Skin of body (tissue), 2 donors: ENCODE results near the gene ZNF345. TPM values are rescaled to one million over a fixed set of nuclear protein-coding genes. Genes with fewer than 3 reads are reported as not detected.
A peak's percentile ranks its signal among the peaks of the same experiment; 100 is the strongest.

Experiments
- DNase-seq: peaks from one replicate; lab custom pipeline; 2025; lab: John Stamatoyannopoulos, UW
- total RNA-seq: library from RNA; depleted of rRNA; stranded (reverse); fragments of >200 nt; gene quantifications from one replicate; pipeline ENCODE4 v1.2.3, GENCODE V29; 2014

ZNF345 gene
- 9.6 TPM for total RNA-seq

DNA sequence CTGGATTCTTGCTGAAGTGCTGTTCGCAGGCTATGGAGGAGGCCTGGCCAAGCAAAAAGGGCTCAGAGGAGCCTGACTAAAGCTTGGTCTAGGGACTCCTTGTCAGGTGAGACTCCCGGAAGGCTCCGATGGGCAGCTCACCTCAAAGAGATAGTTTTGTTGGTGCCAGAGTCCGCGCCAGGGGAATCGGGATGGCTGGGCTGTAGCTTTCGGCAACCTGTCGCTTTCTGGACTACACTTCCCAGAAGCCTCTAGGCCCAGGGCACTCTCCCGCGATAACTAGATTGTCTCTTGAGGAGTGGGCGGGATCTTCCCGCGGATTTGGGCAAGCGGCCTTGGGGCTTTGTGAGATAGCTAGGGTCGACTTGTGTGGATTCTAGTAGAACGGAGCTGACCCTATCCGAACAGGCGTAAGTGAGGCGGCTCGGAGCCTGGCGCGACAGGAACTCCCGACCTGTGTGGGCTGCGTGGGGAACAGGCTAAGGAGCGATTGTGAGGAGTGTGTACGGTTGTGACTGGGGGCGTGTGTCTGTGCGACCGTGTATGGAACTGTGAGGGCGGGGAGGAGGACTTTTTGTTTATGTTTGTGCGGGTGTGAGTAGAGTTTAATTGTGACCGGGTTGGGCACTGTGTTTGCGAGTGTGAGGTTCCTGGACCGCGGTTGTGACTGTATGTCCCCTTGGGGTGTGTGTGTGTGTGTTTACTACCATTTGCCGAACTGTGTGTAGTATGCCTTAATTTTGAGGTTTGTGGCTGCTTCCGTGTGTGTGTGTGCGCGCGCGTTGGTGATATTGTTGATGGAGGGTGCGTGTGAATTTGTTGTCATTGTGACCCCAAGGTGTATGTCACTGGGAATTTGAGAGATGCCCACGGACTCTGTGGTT is at the start of gene ZNF345:
Gene ZNF345, plus strand, starts transcription at position 318 of the 884 bp plus-strand sequence. CDS start 25,955 bp downstream, outside the sequence.
- peak; percentile 94 for DNase-seq

DNA sequence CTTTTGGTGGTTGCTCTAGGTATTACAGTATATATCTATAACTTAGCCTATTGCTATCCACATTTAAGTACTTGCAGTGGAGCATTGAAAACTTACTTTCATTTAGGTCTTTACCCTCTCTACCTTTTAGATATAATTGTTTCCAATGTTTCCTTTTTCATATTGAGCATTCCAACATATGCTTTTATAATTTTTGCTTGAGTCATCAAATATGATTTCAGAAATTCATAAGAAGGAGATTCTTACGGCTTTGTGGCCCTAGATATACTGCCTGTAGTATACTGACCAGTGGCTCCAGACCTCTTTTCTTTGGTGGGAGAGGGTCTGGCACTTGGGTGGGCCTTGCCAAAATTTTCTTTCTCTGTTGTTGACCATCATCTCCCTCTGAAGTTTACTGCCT is 45.3 kb upstream of the ZNF345 start:
- DNase-seq: no peak

DNA sequence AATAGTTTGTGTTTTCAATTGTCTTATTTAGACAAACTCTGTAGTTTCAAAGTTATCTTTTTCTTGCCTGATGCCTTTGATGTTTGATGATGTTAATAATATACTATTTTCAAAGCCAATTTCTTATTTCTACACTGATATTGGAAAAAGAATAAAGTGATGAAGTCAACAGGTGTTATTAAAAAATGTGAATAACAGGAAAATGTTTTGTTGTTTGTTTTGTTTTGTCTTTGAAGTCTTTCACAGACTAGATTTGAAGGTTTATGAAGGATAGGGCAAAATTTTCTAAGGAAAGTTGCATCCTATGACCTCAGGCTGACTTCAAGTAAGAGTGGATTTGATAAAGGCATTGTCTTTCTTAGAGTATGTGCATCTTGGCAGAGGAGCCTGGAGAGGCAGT is 43.6 kb upstream of the ZNF345 start:
- no peak for DNase-seq

DNA sequence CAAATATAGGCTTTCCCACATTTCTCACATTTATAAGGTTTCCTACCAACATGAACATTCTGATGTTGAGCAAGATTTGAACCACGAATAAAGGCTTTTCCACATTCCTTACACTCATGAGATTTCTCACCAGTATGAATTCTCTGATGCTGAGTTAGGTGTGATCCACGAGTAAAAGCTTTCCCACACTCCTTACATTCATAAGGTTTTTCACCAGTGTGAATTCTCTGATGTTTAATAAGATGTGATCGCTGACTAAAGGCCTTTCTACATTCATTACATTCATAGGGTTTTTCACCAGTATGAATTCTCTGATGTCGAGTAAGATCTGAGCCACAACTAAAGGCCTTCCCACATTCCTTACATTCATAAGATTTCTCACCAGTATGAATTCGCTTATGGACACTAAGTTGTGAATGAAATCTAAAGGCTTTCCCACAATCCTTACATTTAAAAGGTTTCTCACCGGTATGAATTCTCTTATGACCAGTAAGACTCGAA is 31.5 kb upstream of the ZNF345 start:
- DNase-seq: no peak

DNA sequence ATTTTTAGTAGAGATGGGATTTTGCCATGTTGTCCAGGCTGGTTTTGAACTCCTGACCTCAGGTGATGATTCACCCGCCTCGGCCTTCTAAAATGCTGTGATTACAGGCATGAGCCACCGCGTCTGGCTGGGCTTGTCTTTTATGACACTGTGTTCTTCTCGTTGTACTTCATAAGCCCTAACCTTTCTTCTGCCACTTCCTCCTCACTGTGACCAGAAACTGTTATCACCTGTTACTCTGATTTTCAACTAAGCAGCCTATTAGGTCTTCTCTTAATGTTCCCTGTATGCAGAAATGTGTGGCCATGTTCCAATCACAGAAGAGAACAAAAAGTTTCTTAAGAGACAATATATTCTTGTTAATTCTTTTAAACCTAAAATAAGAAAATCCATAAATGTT is 28.9 kb upstream of the ZNF345 start:
- DNase-seq: no peak

DNA sequence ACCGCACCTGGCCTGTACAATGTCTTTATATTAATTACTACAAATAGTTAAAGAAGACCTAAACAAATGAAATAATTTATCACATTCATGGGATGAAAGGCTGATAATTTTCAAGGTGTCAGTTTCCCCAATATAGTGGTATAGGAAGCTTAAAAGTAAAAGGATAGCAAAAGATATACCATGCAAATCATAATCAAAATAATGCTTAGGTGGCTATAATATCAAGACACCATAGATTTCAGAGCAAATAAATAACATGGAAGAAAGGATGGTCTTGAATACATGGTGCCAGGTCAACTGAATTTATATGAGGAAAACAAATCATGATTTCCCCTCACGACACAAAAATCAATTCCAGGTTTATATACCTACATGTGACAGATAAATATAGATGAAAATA is 17.2 kb upstream of the ZNF345 start:
- DNase-seq: no peak

DNA sequence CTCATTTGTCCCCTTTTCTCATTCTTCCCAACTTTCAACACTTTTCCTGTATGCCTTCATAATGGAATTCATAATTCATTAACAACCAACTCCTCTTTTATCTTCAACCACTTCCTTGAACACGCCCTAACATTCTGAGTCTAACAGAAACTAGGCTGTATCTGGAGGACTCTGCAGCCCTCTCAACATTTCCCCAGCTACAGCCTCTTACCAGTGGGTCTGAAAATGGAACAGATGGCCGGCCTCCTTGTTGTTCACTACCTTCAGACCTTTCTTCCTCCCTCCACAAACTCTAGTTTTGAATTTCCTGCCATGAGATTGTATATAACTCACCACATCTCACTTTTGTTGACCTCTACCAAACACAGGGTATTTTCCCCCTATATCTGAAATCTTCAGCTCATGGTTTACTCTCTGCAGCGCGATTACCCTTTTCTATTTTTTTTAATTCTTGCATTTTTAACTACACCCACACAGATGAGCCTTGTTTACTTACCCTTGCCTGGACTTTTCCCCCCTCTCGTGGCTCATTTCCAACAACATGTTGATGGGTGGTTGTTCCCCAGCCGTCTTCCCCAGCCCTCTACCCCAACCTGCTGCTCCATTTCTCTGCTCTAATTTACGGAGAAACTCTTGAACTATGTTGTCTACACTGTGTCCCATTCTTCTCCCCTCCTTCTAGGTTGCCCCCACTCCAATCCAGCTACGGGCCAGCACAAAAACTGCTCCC is 13.3 kb upstream of the ZNF345 start:
- DNase-seq: peak; percentile 42

DNA sequence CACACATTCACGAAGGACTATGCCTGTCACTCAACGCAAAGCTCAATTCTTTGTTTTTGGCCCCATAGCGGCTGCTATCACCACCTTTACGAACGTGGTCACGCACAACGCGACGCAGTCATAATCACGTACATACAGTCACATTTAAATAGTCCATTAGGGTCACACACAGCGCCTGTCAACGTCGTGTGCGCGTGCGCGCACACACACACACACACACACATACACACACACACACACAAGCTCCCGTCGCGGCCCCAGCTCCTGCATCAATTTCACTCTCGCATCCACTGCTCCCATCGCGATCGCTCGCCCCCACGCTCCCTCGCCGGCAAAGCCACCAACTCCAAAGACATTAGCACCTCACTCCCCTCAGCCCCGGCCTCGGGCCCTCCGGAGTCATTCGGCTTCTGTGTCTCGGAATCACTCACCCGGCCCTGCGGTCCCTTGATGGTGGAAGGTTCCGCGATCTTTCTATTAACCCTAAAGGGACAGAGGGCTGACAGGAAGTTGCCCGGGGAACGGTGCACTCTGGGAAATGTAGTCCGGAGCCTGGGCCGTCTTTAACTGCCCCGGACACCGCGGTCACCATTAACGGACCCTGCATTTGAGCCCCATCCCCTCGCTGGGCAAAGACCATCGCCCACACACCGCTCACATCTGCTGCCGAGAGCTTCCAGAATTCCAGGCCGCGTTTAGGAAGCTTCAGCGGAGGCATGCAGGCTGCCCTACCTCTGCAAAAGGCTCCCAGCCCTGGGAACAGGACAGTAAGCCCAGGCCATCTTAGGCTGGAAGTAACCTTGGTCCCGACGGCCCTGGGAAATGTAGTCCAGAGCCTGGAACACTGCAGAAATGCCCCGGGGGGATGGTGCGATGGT is 12.5 kb upstream of the ZNF345 start, which contains the start of gene ZNF790:
Gene ZNF790, minus strand, starts transcription at position 482 of the 878 bp plus-strand sequence. CDS start 12,768 bp downstream, outside the sequence.
- peak; percentile 90 for DNase-seq

DNA sequence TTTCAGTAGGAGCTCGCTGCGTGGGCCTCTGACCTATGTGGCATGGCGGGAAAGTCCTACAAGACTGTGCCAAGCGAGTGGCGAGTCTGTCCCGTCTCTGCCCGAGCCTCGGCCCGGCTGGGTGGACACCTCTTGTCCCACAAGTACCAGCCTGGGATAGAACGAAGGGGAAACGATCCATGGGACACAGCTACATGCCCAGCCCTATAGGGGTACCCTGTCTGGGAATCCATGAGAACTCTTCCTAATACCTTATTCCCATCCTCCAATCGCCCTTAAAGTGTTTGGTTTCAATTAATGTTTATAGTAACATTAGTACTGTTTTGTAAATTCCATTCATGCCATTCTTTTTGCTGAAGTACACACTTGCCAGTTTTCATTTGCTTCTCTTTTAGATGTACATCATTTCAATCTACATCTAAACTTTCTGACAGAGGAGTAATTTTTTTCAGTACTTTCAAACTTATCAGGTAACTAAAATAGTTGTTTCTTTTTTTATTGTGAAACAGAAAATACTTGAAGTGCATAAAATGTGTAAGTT is 11.8 kb upstream of the ZNF345 start:
- no peak for DNase-seq

DNA sequence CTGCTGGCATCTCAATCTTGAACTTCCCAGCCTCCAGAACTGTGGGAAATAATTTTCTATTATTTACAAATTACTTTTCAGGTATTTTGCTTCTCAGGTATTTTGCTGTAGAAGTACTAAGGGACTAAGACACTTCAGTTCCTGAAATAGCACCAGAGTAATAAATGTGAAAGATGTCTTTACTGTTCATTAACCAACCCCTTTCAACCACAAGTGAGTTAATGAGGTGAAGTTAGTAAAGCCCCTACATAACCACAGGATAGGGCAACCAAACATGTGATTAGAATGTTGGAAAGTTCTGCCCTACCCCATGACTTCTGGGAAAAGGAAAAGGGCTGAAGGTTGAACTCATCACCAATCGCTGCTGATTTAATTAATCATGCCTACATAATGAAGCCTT is 2.7 kb upstream of the ZNF345 start:
- DNase-seq: no peak

DNA sequence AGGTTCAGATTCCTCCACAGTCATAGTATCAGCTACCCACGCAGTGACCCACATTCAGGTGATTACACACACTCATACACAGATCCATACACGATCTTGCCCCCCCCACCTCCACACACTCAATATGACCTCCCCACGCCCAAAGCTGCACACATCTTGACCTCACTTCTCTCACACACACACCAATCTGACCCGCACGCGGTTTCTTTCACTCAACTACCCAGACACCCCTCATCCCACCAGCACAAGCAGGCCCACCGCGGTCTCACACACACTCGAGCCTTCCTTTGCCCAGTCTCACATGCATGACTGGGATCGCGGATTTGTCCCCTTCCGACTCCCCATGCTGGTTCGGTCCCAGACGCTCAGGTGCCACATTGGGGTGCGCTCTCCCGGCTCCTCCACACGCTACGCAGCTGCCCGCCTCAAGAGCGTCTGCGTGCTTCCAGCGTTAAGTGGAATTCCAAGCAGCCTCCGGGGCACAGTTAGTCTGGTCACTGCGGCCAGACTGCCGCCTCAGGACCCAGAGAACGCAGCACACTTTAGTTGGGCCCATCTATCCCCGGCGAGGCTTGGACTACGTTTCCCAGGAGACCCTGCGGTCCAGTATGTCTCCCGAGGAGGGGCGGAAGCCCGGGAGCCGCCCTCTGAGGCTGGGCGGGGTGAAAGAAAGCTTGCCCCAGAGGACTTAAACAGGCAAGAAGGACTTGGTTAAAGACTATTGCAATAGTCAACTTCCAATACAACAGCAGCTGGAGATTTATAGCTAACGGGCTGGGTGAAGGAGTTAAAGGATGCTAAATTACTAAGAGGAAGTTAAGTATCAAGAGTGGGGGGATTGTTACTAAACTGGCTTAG is 746 bp upstream of the ZNF345 start:
- peak; percentile 96 for DNase-seq

DNA sequence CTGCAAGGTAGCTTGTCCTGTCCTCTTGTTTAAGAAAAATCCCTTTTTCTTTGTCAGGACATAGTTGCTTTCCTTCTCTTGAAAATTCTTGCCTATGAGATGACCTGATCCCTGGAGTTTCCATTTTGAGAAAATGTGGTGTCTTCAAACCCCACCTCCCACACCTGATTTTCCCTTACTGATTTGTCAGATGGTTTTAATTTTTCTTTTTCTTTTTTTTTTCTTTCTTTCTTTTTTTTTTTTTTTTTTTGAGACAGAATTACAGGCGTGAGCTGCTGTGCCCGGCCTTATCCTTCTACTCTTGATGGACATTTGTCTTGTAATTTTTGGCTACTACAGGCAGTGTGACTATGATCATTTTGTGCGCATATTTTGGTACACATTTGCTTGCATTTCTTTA is 1.2 kb downstream of the ZNF345 start:
- DNase-seq: no peak

DNA sequence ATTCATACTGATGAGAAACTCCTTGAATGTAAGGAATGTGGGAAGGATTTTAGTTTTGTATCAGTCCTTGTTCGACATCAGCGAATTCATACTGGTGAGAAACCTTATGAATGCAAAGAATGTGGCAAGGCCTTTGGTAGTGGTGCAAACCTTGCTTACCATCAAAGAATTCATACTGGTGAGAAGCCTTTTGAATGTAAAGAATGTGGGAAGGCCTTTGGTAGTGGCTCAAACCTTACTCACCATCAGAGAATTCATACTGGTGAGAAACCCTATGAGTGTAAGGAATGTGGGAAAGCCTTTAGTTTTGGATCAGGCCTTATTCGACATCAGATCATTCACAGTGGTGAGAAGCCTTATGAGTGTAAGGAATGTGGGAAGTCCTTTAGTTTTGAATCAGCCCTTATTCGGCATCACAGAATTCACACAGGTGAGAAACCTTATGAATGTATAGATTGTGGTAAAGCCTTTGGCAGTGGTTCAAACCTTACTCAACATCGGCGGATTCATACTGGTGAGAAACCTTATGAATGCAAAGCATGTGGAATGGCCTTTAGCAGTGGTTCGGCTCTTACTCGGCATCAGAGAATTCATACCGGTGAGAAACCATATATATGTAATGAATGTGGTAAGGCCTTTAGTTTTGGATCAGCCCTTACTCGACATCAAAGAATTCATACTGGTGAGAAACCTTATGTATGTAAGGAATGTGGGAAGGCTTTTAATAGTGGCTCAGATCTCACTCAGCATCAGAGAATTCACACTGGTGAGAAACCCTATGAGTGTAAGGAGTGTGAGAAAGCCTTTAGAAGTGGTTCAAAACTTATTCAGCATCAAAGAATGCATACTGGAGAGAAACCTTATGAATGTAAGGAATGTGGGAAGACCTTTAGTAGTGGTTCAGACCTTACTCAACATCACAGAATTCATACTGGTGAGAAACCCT is 26.6 kb downstream of the ZNF345 start:
- DNase-seq: no peak

DNA sequence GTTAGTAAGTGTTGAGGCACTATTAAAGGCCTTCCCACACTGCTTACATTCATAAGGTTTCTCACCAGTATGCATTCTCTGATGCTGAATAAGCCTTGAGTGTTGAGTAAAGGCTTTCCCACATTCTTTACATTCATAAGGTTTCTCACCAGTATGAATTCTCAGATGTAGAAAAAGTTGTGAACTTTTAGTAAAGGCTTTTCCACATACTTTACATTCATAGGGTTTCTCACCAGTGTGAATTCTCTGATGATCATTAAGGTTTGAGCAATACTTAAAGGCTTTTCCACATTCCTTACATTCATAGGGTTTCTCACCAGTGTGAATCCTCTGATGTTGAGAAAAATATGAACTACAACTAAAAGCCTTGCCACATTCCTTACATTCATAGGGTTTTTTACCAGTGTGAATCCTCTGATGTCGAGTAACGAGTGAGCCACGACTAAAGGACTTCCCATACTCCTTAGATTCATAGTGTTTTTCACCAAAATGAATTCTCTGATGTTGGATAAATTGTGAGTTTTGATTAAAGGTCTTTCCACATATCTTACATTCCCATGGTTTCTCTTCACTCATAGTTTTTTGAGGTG is 41.2 kb downstream of the ZNF345 start:
- DNase-seq: no peak

DNA sequence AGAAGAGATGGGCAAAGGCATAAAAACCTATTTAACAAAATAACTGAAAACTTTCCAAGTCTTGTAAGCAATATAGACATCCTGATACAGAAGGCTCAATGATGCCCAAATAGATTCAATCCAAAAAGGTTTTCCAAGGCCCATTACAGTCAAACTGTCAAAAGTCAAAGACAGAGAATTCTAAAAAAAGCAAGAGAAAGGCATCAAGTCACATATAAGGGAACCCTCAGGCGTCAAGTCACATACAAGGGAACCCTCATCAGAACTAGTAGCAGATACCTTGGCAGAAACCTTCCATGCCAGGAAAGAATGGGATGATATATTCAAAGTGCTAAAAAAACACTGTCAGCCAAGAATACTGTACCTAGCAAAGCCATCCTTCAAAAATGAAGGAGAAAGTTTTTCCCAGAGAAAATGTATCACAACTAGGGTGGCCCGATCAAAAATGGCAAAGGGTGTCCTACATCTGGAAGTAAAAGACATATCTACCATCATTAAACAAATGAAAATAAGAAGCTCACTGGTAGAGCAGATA is 44.2 kb downstream of the ZNF345 start:
- DNase-seq: no peak

DNA sequence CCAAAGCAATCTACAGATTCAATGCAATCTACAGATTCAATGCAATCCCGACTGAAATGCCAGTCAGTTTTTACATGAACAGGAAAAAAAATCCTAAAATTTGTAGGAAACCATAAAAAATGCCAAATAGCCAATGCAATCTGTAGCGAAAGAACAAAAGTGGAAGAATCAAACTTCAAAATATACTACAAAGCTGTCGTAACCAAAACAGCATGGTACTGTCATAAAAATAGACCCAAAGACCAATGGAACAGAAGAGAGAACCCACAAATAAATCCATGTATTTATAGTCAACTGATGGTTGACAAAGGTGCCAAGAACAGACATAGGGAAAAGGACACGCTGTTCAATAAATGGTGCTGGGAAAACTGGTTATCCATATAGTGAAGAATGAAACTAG is 47.7 kb downstream of the ZNF345 start:
- no peak for DNase-seq

DNA sequence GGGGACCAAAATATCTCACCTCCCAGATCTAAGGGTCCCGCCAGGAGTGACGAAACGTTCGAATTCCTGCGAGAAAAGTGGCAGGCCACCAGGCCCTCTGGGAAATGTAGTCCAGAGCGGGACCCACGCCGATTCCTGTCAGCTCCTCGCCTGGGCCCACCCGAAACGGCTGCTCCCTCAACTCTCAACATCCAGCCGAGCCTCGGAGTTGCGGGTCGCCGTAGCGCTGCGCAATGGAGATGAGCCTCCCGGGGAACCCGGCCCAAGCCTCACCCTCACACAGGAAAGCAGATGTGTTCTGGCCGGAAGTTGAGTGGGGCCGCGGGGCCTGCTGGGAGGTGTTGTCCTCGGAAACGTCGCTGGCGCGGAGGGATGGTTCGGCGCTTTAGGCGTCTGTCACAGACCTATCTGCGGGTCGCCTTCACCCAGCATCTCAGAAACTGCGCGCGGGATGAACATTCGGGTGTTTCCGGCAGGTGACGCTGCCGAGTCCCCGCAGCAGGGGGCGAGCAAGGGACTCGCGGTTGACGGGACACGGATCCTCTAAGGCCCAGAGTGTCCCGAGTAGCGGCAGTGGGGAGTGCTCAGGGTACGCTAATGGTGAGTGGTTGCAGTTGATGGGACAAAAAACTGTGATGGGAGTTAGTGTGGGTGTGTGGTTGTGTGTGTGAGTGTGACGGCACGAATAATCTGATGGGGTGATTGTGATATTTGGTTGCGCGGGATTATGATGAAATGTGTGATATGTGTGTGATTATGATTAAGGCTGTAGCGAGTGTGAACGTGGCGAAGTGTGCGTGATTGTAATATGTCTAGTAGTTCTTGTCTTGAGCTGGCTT is 65.5 kb downstream of the ZNF345 start, which contains the start of the genes ZNF568 and ZNF829:
Gene ZNF568, plus strand, starts transcription at position 341 of the 839 bp plus-strand sequence. CDS start 6,439 bp downstream, outside the sequence.
Gene ZNF829, minus strand, starts transcription at position 300 of the 839 bp plus-strand sequence. CDS start 1,124 bp downstream, outside the sequence.
- DNase-seq: peak; percentile 92
